SK-N-SH treated with all-trans-retinoic acid at 6 μM for 48 hours (cell line): Measurements from ENCODE around the gene RBM28.
"Not testable (repeated sequence)": the region's sequence is repeated elsewhere in the genome, so short reads cannot be mapped to it uniquely, and the experiment has no call there.

Source experiments
- ATAC-seq: fragments of 200-7000 bp; cut with Tn5 transposase; 3 replicates; pipeline ENCODE4 v1.9.1; 2020; ENCODE audit warnings: mild to moderate bottlenecking, moderate library complexity
- ARNTL ChIP-seq: fragments of 450-650 bp; formaldehyde crosslinking; IDR thresholded peaks from 2 replicates; pipeline ENCODE4 v1.5.0; 2020; ENCODE audit warnings: low read depth, mild to moderate bottlenecking, moderate library complexity, borderline replicate concordance
- BACH2 ChIP-seq: fragments of 250-450 bp; sonication (Bioruptor Pico); IDR thresholded peaks from 2 replicates; pipeline ENCODE4 v1.9.0; 2021; ENCODE audit warnings: mild to moderate bottlenecking, borderline replicate concordance
- CSDC2 ChIP-seq: fragments of 250-450 bp; sonication (Bioruptor Pico); IDR thresholded peaks from 2 replicates; pipeline ENCODE4 v1.5.0; 2020; ENCODE audit warnings: mild to moderate bottlenecking, moderate library complexity
- ESRRG ChIP-seq: fragments of 250-450 bp; sonication (Bioruptor Pico); IDR thresholded peaks from 2 replicates; pipeline ENCODE4 v1.6.1; 2021; ENCODE audit warnings: mild to moderate bottlenecking
- GLIS3 ChIP-seq: fragments of 250-450 bp; sonication (Bioruptor Pico); IDR thresholded peaks from 2 replicates; pipeline ENCODE4 v1.5.0; 2020; ENCODE audit warnings: mild to moderate bottlenecking, moderate library complexity
- ISL1 ChIP-seq: fragments of 250-450 bp; sonication (Bioruptor Pico); IDR thresholded peaks from 2 replicates; pipeline ENCODE4 v2.1.2; 2022; ENCODE audit warnings: mild to moderate bottlenecking, moderate library complexity
- OSR1 ChIP-seq: fragments of 250-450 bp; sonication (Bioruptor Pico); IDR thresholded peaks from 2 replicates; pipeline ENCODE4 v1.8.0; 2022; ENCODE audit warnings: moderate library complexity, mild to moderate bottlenecking, inconsistent platforms
- POU6F1 ChIP-seq: fragments of 250-450 bp; sonication (Bioruptor Pico); IDR thresholded peaks from 2 replicates; pipeline ENCODE4 v1.8.0; 2021; ENCODE audit warnings: low read depth, mild to moderate bottlenecking, moderate library complexity, borderline replicate concordance
- PPARA ChIP-seq: fragments of 250-450 bp; sonication (Bioruptor Pico); IDR thresholded peaks from 2 replicates; pipeline ENCODE4 v1.5.0; 2020; ENCODE audit warnings: mild to moderate bottlenecking, borderline replicate concordance
- RARB ChIP-seq: fragments of 250-450 bp; sonication (Bioruptor Pico); IDR thresholded peaks from 2 replicates; pipeline ENCODE4 v1.8.0; 2021; ENCODE audit warnings: mild to moderate bottlenecking, moderate library complexity
- SNAI2 ChIP-seq: fragments of 250-450 bp; sonication (Bioruptor Pico); IDR thresholded peaks from 2 replicates; pipeline ENCODE4 v1.5.0; 2020; ENCODE audit warnings: mild to moderate bottlenecking, moderate library complexity
- TCF4 ChIP-seq: fragments of 250-450 bp; sonication (Bioruptor Pico); IDR thresholded peaks from 2 replicates; pipeline ENCODE4 v1.8.0; 2021; ENCODE audit warnings: mild to moderate bottlenecking, moderate library complexity, borderline replicate concordance
- TSHZ2 ChIP-seq: fragments of 250-450 bp; sonication (Bioruptor Pico); IDR thresholded peaks from 2 replicates; pipeline ENCODE4 v1.5.0; 2020; ENCODE audit warnings: mild to moderate bottlenecking, moderate library complexity
- ZC3H10 ChIP-seq: fragments of 250-450 bp; sonication (Bioruptor Pico); IDR thresholded peaks from 2 replicates; pipeline ENCODE4 v1.5.1; 2021; ENCODE audit warnings: mild to moderate bottlenecking, moderate library complexity
- ZFP3 ChIP-seq: fragments of 250-450 bp; sonication (Bioruptor Pico); IDR thresholded peaks from 2 replicates; pipeline ENCODE4 v1.5.0; 2020; ENCODE audit warnings: mild to moderate bottlenecking, moderate library complexity
- ZFP30 ChIP-seq: fragments of 450-650 bp; formaldehyde crosslinking; IDR thresholded peaks from 2 replicates; pipeline ENCODE4 v1.5.0; 2022; ENCODE audit warnings: mild to moderate bottlenecking, moderate library complexity
- ZNF565 ChIP-seq: fragments of 450-650 bp; formaldehyde crosslinking; conservative IDR thresholded peaks from 2 replicates; pipeline ENCODE4 v1.5.0; 2020; ENCODE audit warnings: low read depth, mild to moderate bottlenecking, moderate library complexity
- ZNF70 ChIP-seq: fragments of 450-650 bp; formaldehyde crosslinking; IDR thresholded peaks from 2 replicates; pipeline ENCODE4 v1.5.0; 2020; ENCODE audit warnings: mild to moderate bottlenecking, moderate library complexity
- ZNF8 ChIP-seq: fragments of 450-650 bp; formaldehyde crosslinking; IDR thresholded peaks from 2 replicates; pipeline ENCODE4 v1.5.0; 2020; ENCODE audit warnings: mild to moderate bottlenecking, moderate library complexity
- TF ChIP-seq, protein P1 (sequence below): fragments of 250-450 bp; sonication (Bioruptor Pico); IDR thresholded peaks from 2 replicates; pipeline ENCODE4 v1.5.1; 2020; ENCODE audit warnings: low read depth, mild to moderate bottlenecking, moderate library complexity
- TF ChIP-seq, protein P2 (sequence below): fragments of 250-450 bp; sonication (Bioruptor Pico); IDR thresholded peaks from 2 replicates; pipeline ENCODE4 v1.5.1; 2021; ENCODE audit warnings: mild to moderate bottlenecking, moderate library complexity
- TF ChIP-seq, protein P3 (sequence below): fragments of 250-450 bp; sonication (Bioruptor Pico); IDR thresholded peaks from 2 replicates; pipeline ENCODE4 v1.8.0; 2020; ENCODE audit warnings: mild to moderate bottlenecking, moderate library complexity, borderline replicate concordance

The RBM28 gene

DNA sequence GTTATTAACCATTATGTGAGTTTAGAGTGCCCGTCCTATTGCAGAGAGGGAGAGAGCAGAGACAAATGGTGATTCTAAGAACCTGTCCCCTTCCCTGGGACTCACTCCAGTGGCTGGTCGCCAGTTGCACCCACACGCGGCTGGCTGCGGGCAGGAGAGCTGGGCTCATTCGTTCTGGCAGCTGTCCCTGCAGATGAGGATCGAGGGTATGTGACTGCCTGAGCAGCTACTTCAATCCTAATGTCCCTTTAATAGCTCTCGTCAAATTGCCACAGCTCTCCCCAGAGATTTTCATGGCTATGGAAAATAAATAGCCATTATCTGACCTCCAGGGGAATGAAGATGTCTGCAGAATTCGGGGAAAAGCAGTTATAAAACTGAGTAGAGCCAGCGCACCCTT is 41.6 kb downstream of the RBM28 start:
- TF ChIP-seq, protein P1, sequence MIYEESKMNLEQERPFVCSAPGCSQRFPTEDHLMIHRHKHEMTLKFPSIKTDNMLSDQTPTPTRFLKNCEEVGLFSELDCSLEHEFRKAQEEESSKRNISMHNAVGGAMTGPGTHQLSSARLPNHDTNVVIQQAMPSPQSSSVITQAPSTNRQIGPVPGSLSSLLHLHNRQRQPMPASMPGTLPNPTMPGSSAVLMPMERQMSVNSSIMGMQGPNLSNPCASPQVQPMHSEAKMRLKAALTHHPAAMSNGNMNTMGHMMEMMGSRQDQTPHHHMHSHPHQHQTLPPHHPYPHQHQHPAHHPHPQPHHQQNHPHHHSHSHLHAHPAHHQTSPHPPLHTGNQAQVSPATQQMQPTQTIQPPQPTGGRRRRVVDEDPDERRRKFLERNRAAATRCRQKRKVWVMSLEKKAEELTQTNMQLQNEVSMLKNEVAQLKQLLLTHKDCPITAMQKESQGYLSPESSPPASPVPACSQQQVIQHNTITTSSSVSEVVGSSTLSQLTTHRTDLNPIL (CRISPR knock-in tag): no peak
- no peak for TF ChIP-seq RARB (CRISPR knock-in tag)
- TF ChIP-seq ARNTL (CRISPR knock-in tag): no peak
- TF ChIP-seq ZFP30 (CRISPR knock-in tag): no peak
- no peak for TF ChIP-seq ZNF70 (CRISPR knock-in tag)
- TF ChIP-seq SNAI2: no peak
- TF ChIP-seq, protein P2, sequence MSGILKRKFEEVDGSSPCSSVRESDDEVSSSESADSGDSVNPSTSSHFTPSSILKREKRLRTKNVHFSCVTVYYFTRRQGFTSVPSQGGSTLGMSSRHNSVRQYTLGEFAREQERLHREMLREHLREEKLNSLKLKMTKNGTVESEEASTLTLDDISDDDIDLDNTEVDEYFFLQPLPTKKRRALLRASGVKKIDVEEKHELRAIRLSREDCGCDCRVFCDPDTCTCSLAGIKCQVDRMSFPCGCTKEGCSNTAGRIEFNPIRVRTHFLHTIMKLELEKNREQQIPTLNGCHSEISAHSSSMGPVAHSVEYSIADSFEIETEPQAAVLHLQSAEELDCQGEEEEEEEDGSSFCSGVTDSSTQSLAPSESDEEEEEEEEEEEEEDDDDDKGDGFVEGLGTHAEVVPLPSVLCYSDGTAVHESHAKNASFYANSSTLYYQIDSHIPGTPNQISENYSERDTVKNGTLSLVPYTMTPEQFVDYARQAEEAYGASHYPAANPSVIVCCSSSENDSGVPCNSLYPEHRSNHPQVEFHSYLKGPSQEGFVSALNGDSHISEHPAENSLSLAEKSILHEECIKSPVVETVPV: no peak
- TF ChIP-seq ZC3H10 (CRISPR knock-in tag): no peak
- TF ChIP-seq GLIS3 (CRISPR knock-in tag): no peak
- TF ChIP-seq OSR1: no peak
- no peak for TF ChIP-seq ISL1 (CRISPR knock-in tag)
- TF ChIP-seq ZNF8 (CRISPR knock-in tag): no peak
- TF ChIP-seq ESRRG: no peak
- TF ChIP-seq PPARA (CRISPR knock-in tag): no peak
- no peak for TF ChIP-seq TCF4
- TF ChIP-seq ZNF565 (CRISPR knock-in tag): no peak
- TF ChIP-seq, all 23 proteins: peak for 0
- ATAC-seq: no peak

DNA sequence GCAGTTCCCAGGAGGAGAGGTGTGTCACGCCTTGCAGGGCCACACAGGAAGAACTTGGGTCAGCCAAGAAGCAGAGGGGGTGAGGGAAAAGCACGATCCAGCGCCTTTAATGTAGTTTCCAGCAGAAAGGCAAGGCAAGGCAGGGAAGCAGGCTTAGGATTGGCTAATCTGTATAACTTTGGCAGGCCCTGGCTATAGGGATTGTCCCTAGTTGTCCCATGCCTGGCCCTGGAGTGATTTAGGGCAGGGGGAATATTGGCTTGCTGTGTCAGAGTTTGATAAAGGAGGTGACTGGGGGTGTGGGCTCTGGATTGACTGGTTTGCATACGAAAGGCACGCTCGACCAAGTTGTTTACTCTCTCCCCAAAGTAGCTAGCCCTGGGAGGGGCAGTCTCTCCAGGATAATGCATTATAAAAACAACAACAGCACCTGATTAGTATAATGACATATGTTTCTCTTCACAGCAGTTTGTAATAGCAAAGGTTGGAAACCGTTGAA is 44.5 kb downstream of the RBM28 start:
- no peak for ATAC-seq
- no peak for TF ChIP-seq BACH2 (CRISPR knock-in tag)
- no peak for TF ChIP-seq ESRRG
- TF ChIP-seq ZNF70 (CRISPR knock-in tag): no peak
- no peak for TF ChIP-seq SNAI2
- no peak for TF ChIP-seq ZFP3 (CRISPR knock-in tag)
- TF ChIP-seq, protein P2: no peak
- no peak for TF ChIP-seq POU6F1 (CRISPR knock-in tag)
- TF ChIP-seq, protein P3, sequence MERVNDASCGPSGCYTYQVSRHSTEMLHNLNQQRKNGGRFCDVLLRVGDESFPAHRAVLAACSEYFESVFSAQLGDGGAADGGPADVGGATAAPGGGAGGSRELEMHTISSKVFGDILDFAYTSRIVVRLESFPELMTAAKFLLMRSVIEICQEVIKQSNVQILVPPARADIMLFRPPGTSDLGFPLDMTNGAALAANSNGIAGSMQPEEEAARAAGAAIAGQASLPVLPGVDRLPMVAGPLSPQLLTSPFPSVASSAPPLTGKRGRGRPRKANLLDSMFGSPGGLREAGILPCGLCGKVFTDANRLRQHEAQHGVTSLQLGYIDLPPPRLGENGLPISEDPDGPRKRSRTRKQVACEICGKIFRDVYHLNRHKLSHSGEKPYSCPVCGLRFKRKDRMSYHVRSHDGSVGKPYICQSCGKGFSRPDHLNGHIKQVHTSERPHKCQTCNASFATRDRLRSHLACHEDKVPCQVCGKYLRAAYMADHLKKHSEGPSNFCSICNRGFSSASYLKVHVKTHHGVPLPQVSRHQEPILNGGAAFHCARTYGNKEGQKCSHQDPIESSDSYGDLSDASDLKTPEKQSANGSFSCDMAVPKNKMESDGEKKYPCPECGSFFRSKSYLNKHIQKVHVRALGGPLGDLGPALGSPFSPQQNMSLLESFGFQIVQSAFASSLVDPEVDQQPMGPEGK (CRISPR knock-in tag): no peak
- no peak for TF ChIP-seq ISL1 (CRISPR knock-in tag)
- TF ChIP-seq GLIS3 (CRISPR knock-in tag): no peak
- TF ChIP-seq TCF4: no peak
- no peak for TF ChIP-seq CSDC2 (CRISPR knock-in tag)
- TF ChIP-seq ARNTL (CRISPR knock-in tag): no peak
- TF ChIP-seq ZNF565 (CRISPR knock-in tag): no peak
- TF ChIP-seq OSR1: no peak
- TF ChIP-seq TSHZ2 (CRISPR knock-in tag): no peak

- not testable (repeated sequence) for ATAC-seq
These were observed 45.7 kb downstream of the RBM28 start for GRCh38 chr7:128298004-128298403.
